ENCODE results near the gene BZW2. TPM values are rescaled to one million over a fixed set of nuclear protein-coding genes. Genes with fewer than 3 reads are reported as not detected.

Gene BZW2
- total RNA-seq, 4 donors from 2014 or later: 43.6 to 82.4 (median 64.8) TPM

GRCh38 chr7:16684935-16685334 is 39.0 kb downstream of the BZW2 start:
- Histone ChIP-seq H3K27me3 (no peaks in the 10 kb centered on the region), H3K4me1 (no peaks in the 10 kb centered on the region), H3K36me3 (peaks cover 0 to 67% of the 10 kb centered on the region in 2 donors), H3K9me3 (no peaks in the 10 kb centered on the region), H3K27ac (no peak overlapping the region), H3K4me3 (no peak overlapping the region)
- no peak for ATAC-seq
- 60 to 76% methylated on average over 2 of the region's 2 CpGs for WGBS, 2 donors (ENCODE audit: low coverage in 1 of 2)
- TF ChIP-seq CTCF (IDR thresholded peaks at IDR 0.05) (no peak), EP300 (IDR thresholded peaks at IDR 0.05) (no peak)

GRCh38 chr7:16685535-16685934 is 39.6 kb downstream of the BZW2 start:
- no peak for TF ChIP-seq POLR2AphosphoS5 (IDR thresholded peaks at IDR 0.05)
- no peak for TF ChIP-seq CTCF (IDR thresholded peaks at IDR 0.05)
- TF ChIP-seq EP300 (IDR thresholded peaks at IDR 0.05): no peak
- TF ChIP-seq POLR2A (IDR thresholded peaks at IDR 0.05): no peak
- WGBS, 2 donors (ENCODE audit: low coverage in 1 of 2): 93 to 100% methylated on average over 1 to 2 of the region's 2 CpGs
- Histone ChIP-seq H3K27me3 (no peaks in the 10 kb centered on the region), H3K9me3 (no peaks in the 10 kb centered on the region), H3K36me3 (peaks cover 0 to 67% of the 10 kb centered on the region in 2 donors), H3K4me3 (no peak overlapping the region), H3K27ac (no peak overlapping the region), H3K4me1 (no peaks in the 10 kb centered on the region)
- ATAC-seq: no peak

- H3K27me3 ChIP-seq: no peaks in the 10 kb centered on the region
- H3K4me3 ChIP-seq: no peak overlapping the region
- H3K36me3 ChIP-seq: peaks cover 0 to 67% of the 10 kb centered on the region in 2 donors
- H3K27ac ChIP-seq: no peak overlapping the region
- TF ChIP-seq EP300 (IDR thresholded peaks at IDR 0.05) (no peak), POLR2A (IDR thresholded peaks at IDR 0.05) (no peak), POLR2AphosphoS5 (IDR thresholded peaks at IDR 0.05) (no peak), CTCF (IDR thresholded peaks at IDR 0.05) (no peak)
- H3K4me1 ChIP-seq: no peaks in the 10 kb centered on the region
- no peaks in the 10 kb centered on the region for H3K9me3 ChIP-seq
- ATAC-seq: no peak
- WGBS, 2 donors (ENCODE audit: low coverage in 1 of 2): 43 to 77% methylated on average over 1 to 2 of the region's 2 CpGs
Measured at GRCh38 chr7:16688249-16688648, 42.3 kb downstream of the BZW2 start.

- 93 to 100% methylated on average over 2 to 3 of the region's 4 CpGs for WGBS, 2 donors (ENCODE audit: low coverage in 1 of 2)
- Histone ChIP-seq H3K27me3 (no peaks in the 10 kb centered on the region), H3K36me3 (peaks cover 0 to 72% of the 10 kb centered on the region in 2 donors), H3K4me3 (no peak overlapping the region), H3K4me1 (no peaks in the 10 kb centered on the region), H3K27ac (no peak overlapping the region), H3K9me3 (no peaks in the 10 kb centered on the region)
- TF ChIP-seq CTCF (IDR thresholded peaks at IDR 0.05) (no peak), POLR2A (IDR thresholded peaks at IDR 0.05) (no peak), POLR2AphosphoS5 (IDR thresholded peaks at IDR 0.05) (no peak), EP300 (IDR thresholded peaks at IDR 0.05) (no peak)
- no peak for ATAC-seq
Measured at GRCh38 chr7:16691241-16691640, 45.3 kb downstream of the BZW2 start.

- TF ChIP-seq POLR2AphosphoS5 (IDR thresholded peaks at IDR 0.05) (no peak), CTCF (IDR thresholded peaks at IDR 0.05) (no peak)
- Histone ChIP-seq H3K4me1 (peaks cover 0 to 10% (median 0%) of the 10 kb centered on the region in 3 donors), H3K9me3 (no peaks in the 10 kb centered on the region), H3K36me3 (peaks cover 0 to 91% of the 10 kb centered on the region in 2 donors), H3K4me3 (no peak overlapping the region), H3K27me3 (no peaks in the 10 kb centered on the region), H3K27ac (no peak overlapping the region)
- ATAC-seq: no peak
- 91 to 92% methylated on average over 2 of the region's 2 CpGs for WGBS, 2 donors (ENCODE audit: low coverage in 1 of 2)
Measured at GRCh38 chr7:16693601-16694318, 47.8 kb downstream of the BZW2 start.
